ENCODE measurements around the gene PLEKHG3.

PLEKHG3 gene

GRCh38 chr14:64692986-64693809, 11.0 kb upstream of the PLEKHG3 start:
- no peak for FAIRE-seq
- no peak for DNase-seq (ENCODE audit: insufficient read length, low spot score)
- no peak for TF ChIP-seq POLR2A (IDR thresholded peaks at IDR 0.05; ENCODE audit: low read depth, low read length)

- TF ChIP-seq POLR2A (IDR thresholded peaks at IDR 0.05; ENCODE audit: low read depth, low read length), result no peak
- no peak for FAIRE-seq
- no peak for DNase-seq (ENCODE audit: insufficient read length, low spot score)
Observed at GRCh38 chr14:64693810-64694165, 10.4 kb upstream of the PLEKHG3 start.

DNA sequence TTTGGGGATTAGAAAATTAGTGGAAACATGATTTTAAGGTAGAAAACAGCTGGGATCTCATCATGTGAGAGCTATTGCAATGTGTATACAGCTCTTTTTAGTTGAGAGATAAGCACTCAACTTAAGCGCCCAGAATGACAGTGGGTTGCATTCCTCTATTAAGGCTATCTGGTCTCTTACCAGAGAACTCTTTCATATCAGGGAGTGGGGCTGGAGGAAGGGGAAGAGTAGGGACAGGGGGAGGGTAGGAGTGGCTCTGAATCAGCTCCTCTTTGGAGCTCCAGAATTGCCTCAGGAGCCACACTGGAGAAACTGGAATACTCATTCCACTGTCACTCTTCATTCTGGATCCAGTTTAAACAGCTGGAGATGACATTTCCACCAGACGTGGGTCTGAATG, 9.2 kb upstream of the PLEKHG3 start:
- TF ChIP-seq POLR2A (IDR thresholded peaks at IDR 0.05; ENCODE audit: low read depth, low read length), result no peak
- DNase-seq (ENCODE audit: insufficient read length, low spot score) (no peak), FAIRE-seq (no peak)

GRCh38 chr14:64696355-64696857, 7.8 kb upstream of the PLEKHG3 start:
- no peak for DNase-seq (ENCODE audit: insufficient read length, low spot score)
- TF ChIP-seq POLR2A (IDR thresholded peaks at IDR 0.05; ENCODE audit: low read depth, low read length), result no peak
- FAIRE-seq, result no peak

DNA sequence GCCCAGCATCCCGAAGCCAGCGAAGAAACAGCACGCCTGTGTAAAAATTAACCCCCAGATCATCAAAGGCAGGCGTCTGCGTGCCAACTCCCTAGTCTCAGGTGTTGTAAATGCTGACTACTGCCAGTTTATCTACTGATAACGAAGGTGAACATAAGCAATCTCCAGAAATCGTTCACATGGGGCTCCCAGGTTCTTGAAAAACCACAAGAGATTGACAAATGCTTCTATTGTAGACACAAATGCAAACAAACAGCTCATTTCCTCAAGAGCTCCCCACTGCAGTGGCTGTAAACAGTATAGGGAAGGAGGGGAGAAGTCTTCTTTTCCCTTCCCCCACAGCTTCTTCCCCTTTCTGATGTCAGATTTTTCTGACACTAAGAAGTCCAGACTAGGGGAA, 5.3 kb upstream of the PLEKHG3 start:
- no peak for TF ChIP-seq POLR2A (IDR thresholded peaks at IDR 0.05; ENCODE audit: low read depth, low read length)
- DNase-seq (ENCODE audit: insufficient read length, low spot score), result no peak
- no peak for FAIRE-seq

GRCh38 chr14:64700290-64700689, 3.9 kb upstream of the PLEKHG3 start:
- FAIRE-seq (no peak), DNase-seq (ENCODE audit: insufficient read length, low spot score) (no peak)
- no peak for TF ChIP-seq POLR2A (IDR thresholded peaks at IDR 0.05; ENCODE audit: low read depth, low read length)

DNA sequence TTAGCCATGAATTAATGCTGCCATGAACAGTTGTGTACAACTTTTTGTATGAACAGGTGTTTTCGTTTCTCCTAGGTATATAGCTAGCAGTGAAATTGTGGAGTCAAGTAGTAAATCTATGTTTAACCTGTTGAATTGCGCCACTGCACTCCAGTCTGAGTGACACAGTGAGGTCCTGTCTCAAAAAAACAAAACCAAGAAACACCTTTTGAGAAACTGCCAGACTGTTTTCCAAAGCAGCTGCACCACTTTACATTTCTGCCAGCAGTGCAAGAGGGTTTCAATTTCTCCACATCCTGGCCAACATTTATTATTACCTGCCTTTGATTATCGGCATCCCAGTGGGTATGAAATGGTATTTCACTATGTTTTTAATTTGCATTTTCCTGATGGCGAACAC, 3.3 kb upstream of the PLEKHG3 start:
- DNase-seq (ENCODE audit: insufficient read length, low spot score), result no peak
- no peak for FAIRE-seq
- TF ChIP-seq POLR2A (IDR thresholded peaks at IDR 0.05; ENCODE audit: low read depth, low read length), result no peak

DNA sequence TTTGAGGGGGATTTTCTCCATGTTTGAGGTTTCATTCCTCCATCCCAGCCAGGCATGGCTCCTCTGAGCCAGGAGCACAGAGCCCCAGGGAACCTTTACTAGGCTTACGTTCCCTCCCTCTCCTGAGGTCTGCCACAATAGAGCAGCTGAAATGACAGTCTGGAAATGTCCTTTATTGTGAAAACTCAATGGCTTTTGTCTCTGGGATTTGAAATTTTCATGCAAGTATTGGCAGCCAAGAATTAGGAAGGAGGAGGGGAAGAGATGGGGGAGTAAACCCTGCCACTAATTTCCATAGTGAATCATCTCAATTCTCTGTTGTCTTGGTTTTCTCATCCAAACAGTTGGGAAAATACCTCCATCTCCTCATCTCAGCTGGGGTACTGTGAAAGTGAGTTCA, 2.6 kb upstream of the PLEKHG3 start:
- DNase-seq (ENCODE audit: insufficient read length, low spot score) (no peak), FAIRE-seq (no peak)
- no peak for TF ChIP-seq POLR2A (IDR thresholded peaks at IDR 0.05; ENCODE audit: low read depth, low read length)

GRCh38 chr14:64702493-64703394, 1.5 kb upstream of the PLEKHG3 start:
- no peak for TF ChIP-seq POLR2A (IDR thresholded peaks at IDR 0.05; ENCODE audit: low read depth, low read length)
- no peak for DNase-seq (ENCODE audit: insufficient read length, low spot score)
- FAIRE-seq, result no peak

GRCh38 chr14:64703395-64704142, 655 bp upstream of the PLEKHG3 start:
- FAIRE-seq, result no peak
- no peak for TF ChIP-seq POLR2A (IDR thresholded peaks at IDR 0.05; ENCODE audit: low read depth, low read length)
- DNase-seq (ENCODE audit: insufficient read length, low spot score), result no peak

GRCh38 chr14:64704743-64705380, 638 bp downstream of the PLEKHG3 start:
- no peak for TF ChIP-seq POLR2A (IDR thresholded peaks at IDR 0.05; ENCODE audit: low read depth, low read length)
- DNase-seq (ENCODE audit: insufficient read length, low spot score) (no peak), FAIRE-seq (no peak)

DNA sequence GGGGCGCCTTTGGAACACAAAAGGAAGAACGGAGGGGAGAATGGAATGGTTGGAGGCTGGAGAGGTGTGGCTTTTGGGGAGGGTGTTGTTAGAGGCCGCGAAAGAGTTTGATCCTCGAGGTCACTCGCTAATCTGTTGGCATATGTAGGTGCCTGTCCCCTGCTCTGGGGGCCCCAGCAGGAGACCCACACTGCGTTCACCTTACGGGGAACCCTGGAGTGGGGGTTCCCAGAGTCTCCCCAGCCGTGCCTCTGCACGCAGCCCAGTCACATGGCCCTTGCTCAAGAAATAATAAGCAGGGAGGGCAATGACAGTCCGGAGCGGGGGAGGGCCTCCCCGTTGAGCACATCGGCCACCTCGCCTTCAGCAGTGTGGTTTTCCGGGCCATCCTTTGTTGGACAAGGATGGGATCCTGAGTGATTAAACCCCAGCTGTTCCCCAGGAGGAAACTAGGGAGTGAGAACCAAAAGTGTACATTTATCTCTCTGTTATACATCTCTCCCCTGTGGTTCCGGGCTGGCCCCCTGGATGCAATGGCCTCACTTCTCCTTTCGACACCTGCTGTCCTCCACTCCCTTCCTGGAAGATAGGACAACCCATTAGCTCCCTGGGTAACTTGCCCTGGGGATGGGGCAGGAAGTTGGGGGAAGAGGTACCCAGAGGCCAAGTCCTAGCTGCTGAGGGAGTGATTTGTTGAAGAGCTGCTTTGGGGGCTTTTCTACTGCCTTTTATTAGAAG, 1.3 kb downstream of the PLEKHG3 start:
- TF ChIP-seq POLR2A (IDR thresholded peaks at IDR 0.05; ENCODE audit: low read depth, low read length), result no peak
- FAIRE-seq, result no peak
- no peak for DNase-seq (ENCODE audit: insufficient read length, low spot score)

- DNase-seq (ENCODE audit: insufficient read length, low spot score), result no peak
- FAIRE-seq, result peak; percentile 45
- no peak for TF ChIP-seq POLR2A (IDR thresholded peaks at IDR 0.05; ENCODE audit: low read depth, low read length)
Observed at GRCh38 chr14:64706119-64706592, 1.9 kb downstream of the PLEKHG3 start.
